HCT116 (cell line): ENCODE results near the gene NOL4L. TPM values are rescaled to one million over a fixed set of nuclear protein-coding genes. Genes with fewer than 3 reads are reported as not detected.

Experiments
- ATAC-seq: fragments of 200-7000 bp; cut with Tn5 transposase; 2 replicates; pipeline ENCODE4 v1.9.1; 2020; ENCODE audit warnings: mild to moderate bottlenecking, moderate library complexity
- BruUV-seq: library from RNA; stranded (reverse); fragments of 400-500 nt; replicated peaks from 2 replicates; lab custom pipeline; 2021; lab: Mats Ljungman, UMichigan
- CTCF ChIA-PET: fragments of 300-600 bp; sonication (Branson Sonifier 250); formaldehyde crosslinking; loops from one replicate; lab custom pipeline; 2021; ENCODE audit warnings: antibody characterized with exemption; lab: Charles Lee
- POLR2A ChIA-PET: fragments of 300-600, 350-600 bp; sonication (Branson Sonifier 250); formaldehyde crosslinking; loops from one replicate; lab custom pipeline; 2021; ENCODE audit warnings: antibody characterized with exemption; lab: Charles Lee
- RAD21 ChIA-PET, 2 experiments: fragments of 300-600 bp; sonication (Branson Sonifier 250); formaldehyde crosslinking; loops; one replicate each; lab custom pipeline; 2023; ENCODE audit warnings: low total read pairs in 2 of 2; ENCODE audit not compliant: uncharacterized antibody in 2 of 2, unreplicated experiment in 2 of 2, low non-redundant PET in 1 of 2; lab: Charles Lee
- DNase-seq: peaks from one replicate; pipeline ENCODE4 v3.0.0-alpha.2; 2010; ENCODE audit warnings: low read depth, low spot score
- H2AFZ ChIP-seq: fragments of 200-600 bp; shearing (Covaris generic), sonication (generic); 2 replicates; pipeline ENCODE4 v1.6.1; 2017; ENCODE audit warnings: low read depth, mixed run types, mixed read lengths, antibody characterized with exemption, low read length; ENCODE audit not compliant: poor library complexity, severe bottlenecking
- H3K27ac ChIP-seq: 2 replicates; pipeline ENCODE4 v1.5.1; 2012; ENCODE audit warnings: low read depth, low read length
- H3K27me3 ChIP-seq: fragments of 200-600 bp; sonication (generic); 2 replicates; pipeline ENCODE4 v1.6.1; 2016; ENCODE audit warnings: mixed run types, low read length, mixed read lengths; ENCODE audit not compliant: insufficient read depth
- H3K36me3 ChIP-seq, 2 experiments: fragments of 200-500 bp in 1 of 2; fragments of 200-600 bp in 1 of 2; sonication (Bioruptor generic) in 1 of 2; sonication (generic) in 1 of 2; 2 replicates each; pipeline versions ENCODE4 v1.5.1 to v1.6.1; 2014 to 2016; ENCODE audit warnings: low read length in 2 of 2, inconsistent platforms in 1 of 2, mixed read lengths in 1 of 2, mixed run types in 1 of 2; ENCODE audit not compliant: insufficient read depth in 2 of 2, control insufficient read depth in 1 of 2
- H3K4me1 ChIP-seq, 2 experiments: fragments of 200-600 bp in 1 of 2; sonication (generic) in 1 of 2; 2 replicates each; pipeline versions ENCODE4 v1.5.1 to v1.6.1; 2012 to 2017; ENCODE audit warnings: low read length in 2 of 2, inconsistent platforms in 1 of 2, mild to moderate bottlenecking in 1 of 2, mixed read lengths in 1 of 2, mixed run types in 1 of 2, moderate library complexity in 1 of 2; ENCODE audit not compliant: insufficient read depth in 2 of 2, control insufficient read depth in 1 of 2
- H3K4me2 ChIP-seq: fragments of 200-600 bp; sonication (generic); 2 replicates; pipeline ENCODE4 v1.6.1; 2017; ENCODE audit warnings: mixed run types, low read length, mixed read lengths
- H3K4me3 ChIP-seq, 2 experiments: fragments of 200-600 bp in 1 of 2; sonication (generic) in 1 of 2; replicated peaks in 1 of 2; 2 replicates each; pipeline ENCODE4 v1.5.1; 2011 to 2016; ENCODE audit warnings: low read length in 2 of 2, control low read depth in 1 of 2, low read depth in 1 of 2, mild to moderate bottlenecking in 1 of 2, mixed read lengths in 1 of 2, mixed run types in 1 of 2
- H3K79me2 ChIP-seq: fragments of 200-600 bp; sonication (generic); 2 replicates; pipeline ENCODE4 v1.6.1; 2017; ENCODE audit warnings: mild to moderate bottlenecking, mixed run types, low read length, moderate library complexity, mixed read lengths; ENCODE audit not compliant: insufficient read depth
- H3K9ac ChIP-seq: fragments of 200-600 bp; sonication (generic); 2 replicates; pipeline ENCODE4 v1.6.1; 2016; ENCODE audit warnings: low read length, mixed read lengths
- H3K9me2 ChIP-seq: fragments of 200-600 bp; sonication (generic), shearing (Covaris generic); 2 replicates; pipeline ENCODE4 v1.6.1; 2017; ENCODE audit warnings: mixed run types, mild to moderate bottlenecking, moderate library complexity; ENCODE audit not compliant: insufficient read depth
- H3K9me3 ChIP-seq, 2 experiments: fragments of 200-500 bp in 1 of 2; fragments of 200-600 bp in 1 of 2; sonication (Bioruptor generic) in 1 of 2; sonication (generic) in 1 of 2; 2 replicates each; pipeline ENCODE4 v1.6.1; 2014 to 2017; ENCODE audit warnings: low read length in 2 of 2, mixed read lengths in 2 of 2, inconsistent platforms in 1 of 2, low read depth in 1 of 2, mild to moderate bottlenecking in 1 of 2, mixed run types in 1 of 2, moderate library complexity in 1 of 2; ENCODE audit not compliant: control insufficient read depth in 1 of 2, insufficient read depth in 1 of 2
- H4K20me1 ChIP-seq: fragments of 200-600 bp; sonication (generic), shearing (Covaris generic); 2 replicates; pipeline ENCODE4 v1.6.1; 2017; ENCODE audit warnings: mixed run types, mild to moderate bottlenecking, moderate library complexity; ENCODE audit not compliant: insufficient read depth
- CEBPB ChIP-seq: IDR thresholded peaks from 2 replicates; pipeline ENCODE4 v1.6.1; 2012; ENCODE audit warnings: low read depth
- RAD21 ChIP-seq: IDR thresholded peaks from 2 replicates; pipeline ENCODE4 v1.6.1; 2012; ENCODE audit warnings: low read depth, mild to moderate bottlenecking
- REST ChIP-seq: IDR thresholded peaks from 2 replicates; pipeline ENCODE4 v1.6.1; 2012; ENCODE audit warnings: low read depth
- SIN3A ChIP-seq: IDR thresholded peaks from 2 replicates; pipeline ENCODE4 v1.6.1; 2012; ENCODE audit warnings: low read depth
- ZBTB33 ChIP-seq: IDR thresholded peaks from 2 replicates; pipeline ENCODE4 v1.6.1; 2011; ENCODE audit warnings: mild to moderate bottlenecking, low read length, moderate library complexity; ENCODE audit not compliant: insufficient replicate concordance; ENCODE audit errors: extremely low read depth
- ZFX ChIP-seq: fragments of 450-650 bp; IDR thresholded peaks from 2 replicates; pipeline ENCODE4 v1.6.1; 2017
- intact Hi-C: fragments of 100-400 bp; cut with micrococcal nuclease; formaldehyde crosslinking; loops from 2 replicates; pipeline ENCODE4 v1.10.0; 2022
- total RNA-seq: library from RNA; stranded (reverse); gene quantifications from one replicate; pipeline ENCODE4 v1.2.1, GENCODE V29; 2021; ENCODE audit not compliant: unreplicated experiment
- TF ChIP-seq, protein P1 (sequence below): IDR thresholded peaks from 2 replicates; pipeline ENCODE4 v1.6.1; 2012

NOL4L gene
- total RNA-seq, 1 experiment from 2014 or later: 5.9 TPM

DNA sequence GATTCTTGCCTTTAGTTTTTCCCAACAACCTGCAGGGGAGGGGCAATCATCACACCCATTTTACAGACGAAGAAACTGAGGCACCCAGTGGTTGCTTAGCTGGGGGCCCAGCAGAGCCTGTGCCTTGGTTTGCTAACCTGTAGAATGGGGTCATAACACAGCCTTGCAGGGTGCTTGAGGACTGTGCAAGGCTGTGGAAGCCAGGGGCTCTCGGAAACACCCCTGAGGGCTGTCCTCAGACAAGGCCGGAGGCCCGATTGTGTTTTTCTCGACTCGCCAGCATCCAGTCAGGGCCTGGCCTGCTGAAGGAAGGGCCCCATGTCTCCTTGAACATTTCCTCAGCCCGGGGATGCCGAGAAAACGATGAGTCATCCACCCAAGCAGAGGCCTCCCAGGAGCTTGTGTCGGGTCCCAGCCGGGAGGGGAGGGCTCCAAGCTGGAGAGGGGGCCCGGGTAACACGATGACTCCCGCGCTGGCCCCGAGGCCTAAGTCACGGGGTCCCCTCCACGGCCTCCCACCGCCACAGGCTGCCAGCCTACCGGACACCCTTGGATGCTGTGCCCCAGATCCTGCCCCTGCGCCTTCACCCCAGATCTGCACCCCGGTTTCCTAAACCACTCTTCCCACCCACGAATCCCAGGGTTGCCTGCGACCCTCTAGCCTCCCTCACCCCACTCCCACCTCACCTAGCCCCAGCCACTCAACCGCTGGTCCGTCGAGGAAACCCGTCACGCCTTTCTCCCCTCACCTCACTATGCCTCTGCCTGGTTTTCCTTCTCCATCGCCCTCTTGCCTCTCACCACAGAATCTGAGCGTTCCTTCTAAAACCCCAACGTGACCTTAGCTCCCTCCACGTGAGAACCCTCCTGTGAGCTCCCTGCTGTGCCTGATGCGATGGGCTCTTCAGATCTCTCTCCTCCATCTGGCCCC is 10.6 kb downstream of the NOL4L start (continued):
- no peak for TF ChIP-seq REST

GRCh38 chr20:32573167-32573851 is 11.8 kb downstream of the NOL4L start:
- Histone ChIP-seq H4K20me1 (no peaks in the 10 kb centered on the region), H3K27me3 (no peaks in the 10 kb centered on the region), H3K4me2 (no peak overlapping the region; the same call in 1 of the 2 replicates), H3K9ac (no peak overlapping the region), H3K9me3 (no peaks in the 10 kb centered on the region), H2AFZ (no peak overlapping the region), H3K79me2 (no peaks in the 10 kb centered on the region; the same call in 1 of the 2 replicates), H3K27ac (no peak overlapping the region; the same call in 1 of the 2 replicates), H3K36me3 (no peaks in the 10 kb centered on the region), H3K4me1 (peaks cover 47 to 52% of the 10 kb centered on the region in 2 experiments), H3K4me3 (no peak overlapping the region), H3K9me2 (no peaks in the 10 kb centered on the region)
- BruUV-seq: no TSS peak
- POLR2A ChIA-PET: no interaction called here
- intact Hi-C loops: no loop called here
- TF ChIP-seq RAD21 (no peak), ZFX (no peak), ZBTB33 (no peak), SIN3A (no peak), CEBPB (no peak)
- TF ChIP-seq, protein P1, sequence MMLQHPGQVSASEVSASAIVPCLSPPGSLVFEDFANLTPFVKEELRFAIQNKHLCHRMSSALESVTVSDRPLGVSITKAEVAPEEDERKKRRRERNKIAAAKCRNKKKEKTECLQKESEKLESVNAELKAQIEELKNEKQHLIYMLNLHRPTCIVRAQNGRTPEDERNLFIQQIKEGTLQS: no peak
- RAD21 ChIA-PET: no interaction called here
- ATAC-seq (no peak), DNase-seq (no peak)
- CTCF ChIA-PET: no interaction called here
